Naive thymus-derived CD4-positive, alpha-beta T cell (primary cell): ENCODE results near the gene RAPGEF4. TPM values are rescaled to one million over a fixed set of nuclear protein-coding genes. Genes with fewer than 3 reads are reported as not detected.

Experiments used
- ATAC-seq: fragments of 150-1000 bp; cut with Tn5 transposase; 2 replicates; pipeline ENCODE4 v1.10.0; 2021; ENCODE audit warnings: mild to moderate bottlenecking, moderate library complexity
- CTCF ChIA-PET: fragments of 350-600 bp; sonication (Branson Sonifier 250); formaldehyde crosslinking; loops from one replicate; lab custom pipeline; 2021; ENCODE audit warnings: antibody characterized with exemption; lab: Charles Lee
- POLR2A ChIA-PET: fragments of 350-600 bp; sonication (Branson Sonifier 250); formaldehyde crosslinking; loops from one replicate; lab custom pipeline; 2021; ENCODE audit warnings: antibody characterized with exemption, inconsistent platforms; lab: Charles Lee
- DNase-seq, 9 donors: peaks; one replicate each; pipeline versions ENCODE4 v3.0.0 to v3.0.0-alpha.2; 2020 to 2022; ENCODE audit warnings: mixed read lengths in 1 of 9
- H3K27ac ChIP-seq: one replicate; pipeline ENCODE4 v1.7.0; 2013; ENCODE audit warnings: mild to moderate bottlenecking, low read depth, low read length, moderate library complexity
- H3K27me3 ChIP-seq, 2 donors: one replicate each; pipeline ENCODE4 v1.7.0; 2013; ENCODE audit warnings: low read length in 2 of 2, mild to moderate bottlenecking in 2 of 2, moderate library complexity in 2 of 2; ENCODE audit not compliant: control insufficient read depth in 2 of 2, insufficient read depth in 2 of 2
- H3K36me3 ChIP-seq, 3 experiments: 1 replicate in 2 of 3; 2 replicates in 1 of 3; pipeline ENCODE4 v1.7.0; 2013; ENCODE audit warnings: low read length in 3 of 3, mild to moderate bottlenecking in 3 of 3, moderate library complexity in 1 of 3; ENCODE audit not compliant: insufficient read depth in 3 of 3, control insufficient read depth in 2 of 3
- H3K4me1 ChIP-seq, 2 donors: one replicate each; pipeline ENCODE4 v1.7.0; 2013; ENCODE audit warnings: low read length in 2 of 2, mild to moderate bottlenecking in 2 of 2, moderate library complexity in 1 of 2; ENCODE audit not compliant: control insufficient read depth in 2 of 2, insufficient read depth in 2 of 2
- H3K4me3 ChIP-seq: 2 replicates; pipeline ENCODE4 v1.7.0; 2013; ENCODE audit warnings: mild to moderate bottlenecking, low read length
- H3K9me3 ChIP-seq, 3 experiments: 1 replicate in 2 of 3; 2 replicates in 1 of 3; pipeline ENCODE4 v1.7.0; 2013; ENCODE audit warnings: low read length in 3 of 3; ENCODE audit not compliant: control insufficient read depth in 2 of 3
- H3K27ac Mint-ChIP-seq, 9 donors: one replicate each; pipeline ENCODE4 v1.8.0; 2020 to 2022; ENCODE audit warnings: mixed read lengths in 9 of 9, mild to moderate bottlenecking in 8 of 9, moderate library complexity in 5 of 9, inconsistent platforms in 2 of 9
- H3K27me3 Mint-ChIP-seq, 5 donors: one replicate each; pipeline ENCODE4 v1.8.0; 2021 to 2022; ENCODE audit warnings: mixed read lengths in 5 of 5, mild to moderate bottlenecking in 1 of 5
- H3K36me3 Mint-ChIP-seq, 5 donors: one replicate each; pipeline ENCODE4 v1.8.0; 2020 to 2022; ENCODE audit warnings: mixed read lengths in 5 of 5, mild to moderate bottlenecking in 3 of 5, inconsistent platforms in 1 of 5
- H3K4me1 Mint-ChIP-seq, 7 donors: one replicate each; pipeline ENCODE4 v1.8.0; 2020 to 2022; ENCODE audit warnings: mixed read lengths in 7 of 7, mild to moderate bottlenecking in 3 of 7, inconsistent platforms in 1 of 7
- H3K4me3 Mint-ChIP-seq, 10 donors: one replicate each; pipeline ENCODE4 v1.8.0; 2020 to 2022; ENCODE audit warnings: mild to moderate bottlenecking in 10 of 10, mixed read lengths in 10 of 10, moderate library complexity in 6 of 10, inconsistent platforms in 2 of 10
- H3K9me3 Mint-ChIP-seq, 11 donors: one replicate each; pipeline ENCODE4 v1.8.0; 2020 to 2022; ENCODE audit warnings: mixed read lengths in 11 of 11, mild to moderate bottlenecking in 4 of 11, inconsistent platforms in 1 of 11, moderate library complexity in 1 of 11
- intact Hi-C, 2 donors: fragments of 100-400 bp; cut with micrococcal nuclease; formaldehyde crosslinking; loops; one replicate each; pipeline ENCODE4 v1.15.1; 2023
- polyA plus RNA-seq, 2 donors: library from polyadenylated mRNA; unstranded; fragments of 300-500 nt; fragmentation: Illumina TruSeq; gene quantifications; one replicate each; pipeline ENCODE4 v1.2.3, GENCODE V29; 2021
- total RNA-seq, 6 experiments: library from RNA in 5 of 6; stranded (reverse) in 5 of 6; gene quantifications; 1 replicate in 5 of 6; 2 replicates in 1 of 6; pipeline ENCODE4 v1.2.3 and lab custom pipeline; 2021 to 2026

The RAPGEF4 gene
- total and polyA plus RNA-seq, 7 experiments from 2014 or later: 0.39 to 2.5 (median 1.4) TPM; not detected in 2

DNA sequence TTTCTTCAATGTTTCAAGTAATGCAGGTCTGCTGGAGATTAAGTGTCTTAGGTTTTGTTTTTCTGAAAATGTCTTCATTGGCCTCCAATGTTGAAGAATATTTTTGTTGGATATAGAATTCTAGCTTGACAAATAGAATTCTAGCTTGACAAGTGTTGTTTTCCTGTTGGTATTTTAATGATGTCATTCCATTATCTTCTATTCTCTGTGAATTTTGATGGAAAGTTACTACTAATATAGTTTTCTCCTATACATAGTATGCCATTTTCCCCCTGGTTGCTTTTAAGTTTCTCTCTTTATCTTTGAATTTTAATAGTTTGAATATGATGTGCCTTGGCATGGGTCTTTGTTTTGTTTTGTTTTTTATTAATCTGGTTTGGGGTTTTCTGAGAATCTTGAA, 119.9 kb downstream of the RAPGEF4 start:
- no peak overlapping the region for H3K27ac Mint-ChIP-seq
- Histone ChIP-seq H3K27ac (no peak overlapping the region), H3K27me3 (no peaks in the 10 kb centered on the region), H3K9me3 (no peaks in the 10 kb centered on the region), H3K4me3 (no peak overlapping the region), H3K36me3 (no peaks in the 10 kb centered on the region), H3K4me1 (no peaks in the 10 kb centered on the region)
- H3K4me1 Mint-ChIP-seq: no peaks in the 10 kb centered on the region
- ChIA-PET POLR2A (no interaction called here), CTCF (interaction anchor here (0.6 kb wide), 1 partner anchor 118 kb away, joined by 9 read pairs; no protein-coding TSS in a partner anchor)
- peaks cover 0 to 13% (median 6%) of the 10 kb centered on the region in 11 donors for H3K9me3 Mint-ChIP-seq
- no peak overlapping the region for H3K4me3 Mint-ChIP-seq
- DNase-seq (no peak), ATAC-seq (no peak)
- peaks cover 5 to 25% (median 15%) of the 10 kb centered on the region in 5 donors for H3K27me3 Mint-ChIP-seq
- H3K36me3 Mint-ChIP-seq: peaks cover 0 to 4% (median 0%) of the 10 kb centered on the region in 5 donors
- intact Hi-C loops: no loop called here

- Histone ChIP-seq H3K36me3 (no peaks in the 10 kb centered on the region), H3K27me3 (no peaks in the 10 kb centered on the region), H3K27ac (no peak overlapping the region), H3K4me1 (no peaks in the 10 kb centered on the region), H3K9me3 (no peaks in the 10 kb centered on the region), H3K4me3 (no peak overlapping the region)
- H3K4me3 Mint-ChIP-seq: no peak overlapping the region
- no peaks in the 10 kb centered on the region for H3K4me1 Mint-ChIP-seq
- DNase-seq: no peak
- ATAC-seq: no peak
- peaks cover 12 to 34% (median 21%) of the 10 kb centered on the region in 5 donors for H3K27me3 Mint-ChIP-seq
- ChIA-PET CTCF (no interaction called here), POLR2A (no interaction called here)
- peaks cover 0 to 4% (median 0%) of the 10 kb centered on the region in 5 donors for H3K36me3 Mint-ChIP-seq
- H3K27ac Mint-ChIP-seq: no peak overlapping the region
- intact Hi-C loops: no loop called here
- H3K9me3 Mint-ChIP-seq: peaks cover 0 to 12% (median 2%) of the 10 kb centered on the region in 11 donors
These were observed 121.0 kb downstream of the RAPGEF4 start for GRCh38 chr2:172856606-172857005.

- CTCF ChIA-PET: no interaction called here
- H3K27me3 ChIP-seq: no peaks in the 10 kb centered on the region
- no peaks in the 10 kb centered on the region for H3K9me3 ChIP-seq
- peaks cover 23 to 45% (median 34%) of the 10 kb centered on the region in 5 donors for H3K27me3 Mint-ChIP-seq
- no peak overlapping the region for H3K27ac Mint-ChIP-seq
- intact Hi-C loops: no loop called here
- no peaks in the 10 kb centered on the region for H3K36me3 ChIP-seq
- no peaks in the 10 kb centered on the region for H3K4me1 ChIP-seq
- peaks cover 0 to 4% (median 0%) of the 10 kb centered on the region in 5 donors for H3K36me3 Mint-ChIP-seq
- no peak for DNase-seq
- POLR2A ChIA-PET: no interaction called here
- H3K4me1 Mint-ChIP-seq: no peaks in the 10 kb centered on the region
- no peak for ATAC-seq
- H3K9me3 Mint-ChIP-seq: peaks cover 0 to 11% (median 1%) of the 10 kb centered on the region in 11 donors
- no peak overlapping the region for H3K4me3 ChIP-seq
- no peak overlapping the region for H3K4me3 Mint-ChIP-seq
- H3K27ac ChIP-seq: no peak overlapping the region
These were observed 122.8 kb downstream of the RAPGEF4 start for GRCh38 chr2:172858473-172858745.

DNA sequence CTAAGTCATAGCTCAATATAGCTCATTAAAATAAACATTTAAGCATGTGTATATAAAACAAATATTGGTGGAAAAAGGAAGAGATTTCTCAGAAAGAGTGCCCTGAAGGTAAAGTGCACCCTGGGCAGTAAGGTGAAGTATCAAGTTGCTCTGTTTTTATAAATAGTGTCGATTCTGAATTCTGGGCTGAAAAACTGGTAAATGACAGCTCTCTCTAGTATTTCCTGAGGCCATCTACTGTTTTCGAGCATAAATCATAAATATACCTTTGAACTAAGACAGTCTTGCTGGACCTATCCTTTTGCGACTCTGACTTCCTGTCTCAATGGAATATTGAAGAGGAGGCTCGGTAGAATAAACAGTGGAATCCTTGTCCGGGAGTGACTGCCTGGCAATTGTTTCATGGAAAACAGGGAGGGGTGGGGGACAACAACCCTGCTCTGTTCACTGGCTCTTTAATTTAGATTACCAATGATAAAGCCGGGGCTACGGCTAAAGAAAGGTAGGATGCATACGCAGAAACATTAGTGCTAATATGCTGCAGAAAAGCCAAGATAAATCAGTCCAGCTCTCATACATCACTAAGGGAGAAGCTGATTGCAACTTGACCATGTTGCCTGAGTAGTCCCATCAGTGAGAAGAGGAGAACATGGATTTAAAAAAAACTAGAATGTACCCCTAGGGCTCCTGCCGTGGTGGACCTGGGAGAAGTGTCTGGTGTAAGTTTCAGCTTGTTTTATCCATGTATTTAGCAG, 124.1 kb downstream of the RAPGEF4 start:
- Histone ChIP-seq H3K27ac (no peak overlapping the region), H3K9me3 (no peaks in the 10 kb centered on the region), H3K4me1 (no peaks in the 10 kb centered on the region), H3K4me3 (no peak overlapping the region), H3K36me3 (no peaks in the 10 kb centered on the region), H3K27me3 (no peaks in the 10 kb centered on the region)
- ATAC-seq (no peak), DNase-seq (no peak)
- no peak overlapping the region for H3K27ac Mint-ChIP-seq
- peaks cover 0 to 4% (median 0%) of the 10 kb centered on the region in 5 donors for H3K36me3 Mint-ChIP-seq
- intact Hi-C loops: no loop called here
- H3K9me3 Mint-ChIP-seq: peaks cover 0 to 7% (median 1%) of the 10 kb centered on the region in 11 donors
- CTCF ChIA-PET: interaction anchor here (0.7 kb wide), 1 partner anchor 1000 kb away, joined by 3 read pairs; no protein-coding TSS in a partner anchor
- H3K4me3 Mint-ChIP-seq: no peak overlapping the region
- H3K4me1 Mint-ChIP-seq: no peaks in the 10 kb centered on the region
- peaks cover 28 to 41% (median 30%) of the 10 kb centered on the region in 5 donors for H3K27me3 Mint-ChIP-seq
- POLR2A ChIA-PET: no interaction called here

DNA sequence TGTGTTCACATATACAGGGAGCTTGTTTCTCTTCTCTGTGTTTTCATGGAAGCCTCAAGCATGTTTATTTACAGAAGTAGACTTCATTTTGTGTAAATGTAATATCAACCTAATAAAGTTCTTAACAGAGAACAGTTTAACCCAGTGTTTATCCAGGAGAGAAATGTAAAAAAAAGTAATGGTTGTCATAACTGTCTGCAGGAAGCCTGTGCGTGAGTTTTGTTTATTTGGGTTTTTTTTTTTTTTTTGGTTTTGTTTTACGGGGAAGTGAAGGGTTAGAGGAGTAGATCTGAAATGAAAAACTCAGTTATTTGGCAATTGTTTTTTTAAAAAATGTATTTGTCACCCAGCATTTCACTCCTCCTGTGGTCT, 124.7 kb downstream of the RAPGEF4 start:
- intact Hi-C loops: no loop called here

GRCh38 chr2:172861098-172861497, 125.5 kb downstream of the RAPGEF4 start:
- no peaks in the 10 kb centered on the region for H3K4me1 Mint-ChIP-seq

More for the DNA sequence above, 124.7 kb downstream of the RAPGEF4 start:
- Mint-ChIP-seq H3K4me3 (no peak overlapping the region), H3K4me1 (no peaks in the 10 kb centered on the region), H3K27me3 (peaks cover 27 to 39% (median 28%) of the 10 kb centered on the region in 5 donors), H3K27ac (no peak overlapping the region), H3K9me3 (peaks cover 0 to 7% (median 0%) of the 10 kb centered on the region in 11 donors), H3K36me3 (peaks cover 0 to 4% (median 0%) of the 10 kb centered on the region in 5 donors)
- ATAC-seq (no peak), DNase-seq (no peak)
- H3K27ac ChIP-seq: no peak overlapping the region
- no peaks in the 10 kb centered on the region for H3K9me3 ChIP-seq
- H3K4me1 ChIP-seq: no peaks in the 10 kb centered on the region
- H3K27me3 ChIP-seq: no peaks in the 10 kb centered on the region
- POLR2A ChIA-PET: no interaction called here
- no peaks in the 10 kb centered on the region for H3K36me3 ChIP-seq
- CTCF ChIA-PET: interaction anchor here (0.7 kb wide), 1 partner anchor 1000 kb away, joined by 3 read pairs; no protein-coding TSS in a partner anchor
- no peak overlapping the region for H3K4me3 ChIP-seq

More at GRCh38 chr2:172861098-172861497, 125.5 kb downstream of the RAPGEF4 start:
- ATAC-seq (no peak), DNase-seq (no peak)
- ChIA-PET POLR2A (no interaction called here), CTCF (no interaction called here)
- Histone ChIP-seq H3K27me3 (no peaks in the 10 kb centered on the region), H3K9me3 (no peaks in the 10 kb centered on the region), H3K4me3 (no peak overlapping the region), H3K27ac (no peak overlapping the region), H3K4me1 (no peaks in the 10 kb centered on the region), H3K36me3 (no peaks in the 10 kb centered on the region)
- peaks cover 0 to 1% (median 0%) of the 10 kb centered on the region in 11 donors for H3K9me3 Mint-ChIP-seq
- H3K27me3 Mint-ChIP-seq: peaks cover 19 to 37% (median 25%) of the 10 kb centered on the region in 5 donors
- intact Hi-C loops: no loop called here
- peaks cover 0 to 4% (median 0%) of the 10 kb centered on the region in 5 donors for H3K36me3 Mint-ChIP-seq
- H3K4me3 Mint-ChIP-seq: no peak overlapping the region
- no peak overlapping the region for H3K27ac Mint-ChIP-seq
